Daoy (cell line): ENCODE measurements around the gene SLC2A11. TPM values are rescaled to one million over a fixed set of nuclear protein-coding genes. Genes with fewer than 3 reads are reported as not detected.
"Not testable (repeated sequence)": the region's sequence is repeated elsewhere in the genome, so short reads cannot be mapped to it uniquely, and the experiment has no call there.

ENCODE experiments used
- DNase-seq: peaks from one replicate; pipeline ENCODE4 v3.0.0-alpha.2; 2015; ENCODE audit warnings: low read depth
- total RNA-seq: library from RNA; depleted of rRNA; stranded (reverse); fragments of >200 nt; shearing (Covaris generic); gene quantifications from 2 replicates; pipeline ENCODE4 v1.2.3, GENCODE V29; 2014

The SLC2A11 gene
- total RNA-seq, 1 experiment from 2014 or later = 6.0 TPM

DNA sequence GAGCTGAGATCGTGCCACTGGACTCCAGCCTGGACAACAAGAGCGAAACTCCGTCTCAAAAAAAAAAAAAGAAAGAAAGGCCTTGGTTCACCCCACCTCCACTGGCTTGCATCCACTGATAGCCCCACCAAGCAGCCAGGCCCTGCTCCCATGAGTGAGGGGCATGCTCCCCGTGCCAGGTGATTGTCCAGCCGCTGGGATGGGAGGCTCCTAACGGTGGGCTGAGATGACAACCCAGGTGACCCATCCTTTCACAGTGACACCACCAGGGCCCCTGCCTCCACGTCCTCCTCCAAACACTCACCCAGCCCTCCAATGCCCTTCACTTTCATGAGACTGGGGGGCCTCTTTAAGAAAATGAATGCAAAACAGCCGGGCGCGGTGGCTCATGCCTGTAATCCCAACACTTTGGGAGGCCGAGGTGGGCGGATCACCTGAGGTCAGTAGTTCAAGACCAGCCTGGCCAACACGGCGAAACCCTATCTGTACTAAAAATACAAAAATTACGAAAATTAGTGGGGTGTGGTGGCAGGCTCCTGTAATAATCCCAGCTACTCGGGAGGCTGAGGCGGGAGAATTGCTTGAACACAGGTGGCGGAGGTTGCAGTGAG is 10.3 kb upstream of the SLC2A11 start:
- no peak for DNase-seq

DNA sequence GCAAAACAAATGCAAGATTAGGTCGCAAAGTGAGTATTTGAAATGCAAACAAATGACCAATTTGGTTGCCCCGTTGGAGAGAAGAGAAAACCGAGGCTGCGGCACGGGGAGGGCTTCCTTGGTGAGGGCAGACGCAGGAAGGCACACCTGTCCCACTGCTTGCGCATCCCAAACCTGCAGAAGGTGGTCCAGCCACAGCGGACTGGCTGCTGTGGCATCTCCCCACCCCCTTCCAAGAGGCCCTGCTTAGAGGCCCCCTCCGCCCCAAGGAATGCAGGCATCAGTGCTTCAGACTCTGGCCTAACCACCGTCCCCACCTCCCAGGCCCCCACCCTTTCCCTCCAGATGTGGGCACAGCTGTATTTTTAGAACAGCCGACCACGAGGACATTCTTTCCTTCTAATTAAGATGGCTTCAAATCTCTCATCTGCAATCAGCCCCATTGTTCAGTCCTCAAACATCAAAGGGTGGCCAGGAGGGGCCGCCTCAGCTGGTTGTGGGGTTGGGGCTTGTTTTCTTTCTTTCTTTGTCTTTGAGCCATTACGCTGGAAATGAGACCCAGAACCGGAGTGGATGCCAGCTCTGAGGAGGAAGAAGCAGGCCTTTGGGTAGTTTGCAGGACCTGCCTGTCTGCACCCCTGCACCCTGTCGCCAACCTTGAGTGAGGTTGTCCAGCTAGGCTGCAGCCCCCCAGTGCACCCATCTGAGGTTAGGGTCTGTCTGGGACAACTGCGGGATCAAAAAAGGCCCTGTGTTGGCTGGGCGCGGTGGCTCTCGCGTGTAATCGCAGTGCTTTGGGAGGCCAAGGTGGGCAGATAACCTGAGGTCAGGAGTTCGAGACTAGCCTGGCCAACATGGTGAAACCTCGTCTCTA is 9.4 kb upstream of the SLC2A11 start:
- DNase-seq = no peak

DNA sequence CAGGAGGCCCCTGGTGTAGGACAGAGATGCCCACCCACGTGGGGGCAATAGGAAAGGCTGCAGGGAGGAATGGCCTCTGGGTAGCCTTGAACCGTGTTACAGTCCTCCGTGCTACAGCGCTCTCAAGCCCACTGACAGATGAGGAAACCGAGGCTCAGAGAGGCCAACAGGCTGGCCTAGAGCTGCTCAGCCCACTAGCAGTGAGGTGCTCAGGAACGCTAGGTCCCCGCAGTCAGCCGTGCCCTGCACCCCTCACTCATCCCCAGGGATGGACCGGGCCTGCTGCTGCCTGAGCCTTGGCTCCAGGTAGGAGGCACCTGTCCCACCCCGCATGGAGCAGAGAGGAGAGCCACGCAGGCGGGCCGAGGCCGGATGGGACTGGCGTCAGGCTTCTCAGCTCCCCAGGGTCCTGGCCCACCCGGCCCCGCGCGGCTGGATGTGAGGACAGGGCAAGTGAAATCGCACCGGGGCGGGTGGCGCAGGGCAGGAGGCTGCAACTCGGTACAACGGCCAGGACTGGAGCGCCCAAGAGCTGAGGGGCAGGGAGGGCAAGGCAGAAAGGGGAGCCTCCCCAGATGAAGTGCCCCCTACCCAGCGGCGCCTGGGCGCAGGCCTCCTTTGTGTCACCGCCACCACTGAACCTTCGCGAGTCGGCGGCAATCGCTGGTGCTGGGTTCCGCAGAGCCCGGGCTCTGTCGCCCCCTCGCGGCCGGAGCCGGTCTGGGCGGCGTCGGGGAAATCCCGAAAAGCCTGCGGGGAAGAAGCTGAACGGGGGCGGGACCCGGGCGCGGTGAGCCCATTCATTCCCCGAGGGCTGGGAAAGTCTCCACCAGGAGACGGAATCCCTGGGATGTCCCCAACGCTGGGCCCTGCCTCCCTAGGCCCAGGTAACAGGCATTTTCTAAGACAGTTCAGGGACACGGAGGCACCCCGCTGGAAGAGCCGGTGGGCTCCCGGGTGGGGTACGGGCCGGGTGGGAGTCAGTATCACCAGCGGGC is 8.4 kb upstream of the SLC2A11 start:
- peak; percentile 79 for DNase-seq

DNA sequence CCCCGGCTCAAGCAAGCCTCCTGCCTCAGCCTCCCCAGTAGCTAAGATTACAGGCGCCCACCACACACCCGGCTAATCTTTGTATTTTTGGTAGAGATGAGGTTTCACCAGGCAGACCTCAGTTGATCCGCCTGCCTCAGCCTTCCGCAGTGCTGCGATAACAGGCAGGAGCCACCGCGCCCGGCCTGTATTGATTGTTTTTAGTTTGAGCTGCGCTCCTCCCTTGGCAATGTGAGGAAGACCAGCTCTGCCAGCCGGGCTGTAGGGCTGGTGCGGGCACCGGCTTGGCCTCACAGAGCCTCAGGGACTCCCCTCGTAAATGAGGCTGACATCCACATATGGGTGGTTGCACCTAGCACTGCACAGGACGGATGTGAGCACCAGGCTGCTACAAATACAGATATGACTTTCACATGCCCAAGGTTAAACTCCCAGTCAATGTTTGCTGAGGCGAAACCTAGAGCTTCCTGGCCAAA is 7.5 kb upstream of the SLC2A11 start:
- no peak for DNase-seq

DNA sequence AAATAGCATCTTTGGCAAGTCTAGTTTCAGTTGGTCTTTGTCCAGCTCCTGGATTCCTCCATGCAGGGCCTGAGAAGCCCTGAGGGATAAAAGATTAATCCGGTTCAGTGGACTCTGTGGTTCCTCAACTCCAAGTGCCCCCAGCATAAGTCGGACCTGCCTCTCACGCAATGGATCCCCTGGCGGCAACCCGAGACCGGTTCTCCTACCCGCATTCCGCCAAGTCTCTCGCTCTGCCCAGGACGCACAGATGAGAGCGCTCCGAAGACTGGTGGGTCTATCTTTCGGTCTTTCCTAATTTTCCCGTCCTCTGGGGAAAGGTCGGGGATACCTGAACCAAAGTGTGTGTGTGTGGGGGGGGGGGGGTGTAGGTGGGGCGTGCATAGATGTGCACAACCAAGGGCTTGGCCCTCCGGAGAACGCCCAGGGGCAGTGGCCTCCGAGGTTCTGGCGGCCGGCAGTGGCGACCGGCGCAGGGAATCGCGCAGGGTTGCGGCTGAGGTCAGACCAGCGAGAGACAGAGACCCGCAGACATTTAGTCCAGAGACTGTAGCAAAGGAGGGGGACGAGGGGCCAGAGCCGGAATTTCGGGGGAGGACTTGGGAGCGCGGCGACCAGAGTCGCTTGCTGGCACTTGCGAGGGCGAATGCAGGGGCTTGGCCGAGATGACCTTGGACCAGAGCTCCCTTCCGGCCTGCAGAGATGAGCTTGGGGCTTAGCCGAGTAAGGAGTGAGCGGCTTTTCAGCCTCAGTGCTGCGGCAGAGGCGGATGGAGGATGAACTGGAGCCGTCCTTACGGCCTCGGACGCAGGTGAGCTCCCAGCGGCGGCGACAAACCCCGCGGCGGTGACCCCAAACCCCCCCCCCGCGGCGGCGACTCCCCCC is 712 bp upstream of the SLC2A11 start:
- DNase-seq = peak; percentile 68

DNA sequence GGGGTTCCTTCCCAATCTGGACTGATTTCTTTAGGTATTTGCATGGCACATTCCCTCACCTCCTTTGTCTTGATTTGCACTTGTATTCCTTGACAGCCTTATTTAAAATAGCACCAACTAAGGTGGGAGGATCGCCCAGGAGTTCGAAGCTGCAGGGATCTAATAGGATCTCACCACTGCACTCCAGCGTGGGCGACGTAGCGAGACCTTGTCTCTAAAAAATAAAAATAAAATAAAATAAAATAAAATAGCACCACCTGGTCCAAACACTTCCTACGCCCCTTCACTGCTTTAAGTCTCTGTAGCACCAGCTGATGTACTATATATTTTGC is 775 bp downstream of the SLC2A11 start:
- no peak for DNase-seq

DNA sequence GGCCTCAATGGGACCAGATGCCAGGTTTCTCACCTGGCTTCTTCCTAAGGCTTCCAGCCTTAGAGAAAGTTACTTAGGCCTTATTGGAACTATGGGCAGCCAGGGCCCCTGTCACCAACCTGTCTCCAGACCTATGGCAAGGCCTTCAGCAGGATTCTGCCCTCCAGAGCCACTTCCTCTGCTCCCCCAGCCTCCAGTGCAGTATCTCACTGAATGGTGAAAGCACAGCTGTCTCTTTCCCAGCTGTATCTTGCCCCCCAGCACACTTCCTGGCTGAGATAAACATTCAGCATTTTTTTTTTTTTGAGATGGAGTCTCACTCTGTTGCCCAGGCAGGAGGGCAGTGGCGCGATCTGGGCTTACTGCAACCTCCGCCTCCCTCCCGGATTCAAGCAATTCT is 1.5 kb downstream of the SLC2A11 start:
- DNase-seq = no peak

DNA sequence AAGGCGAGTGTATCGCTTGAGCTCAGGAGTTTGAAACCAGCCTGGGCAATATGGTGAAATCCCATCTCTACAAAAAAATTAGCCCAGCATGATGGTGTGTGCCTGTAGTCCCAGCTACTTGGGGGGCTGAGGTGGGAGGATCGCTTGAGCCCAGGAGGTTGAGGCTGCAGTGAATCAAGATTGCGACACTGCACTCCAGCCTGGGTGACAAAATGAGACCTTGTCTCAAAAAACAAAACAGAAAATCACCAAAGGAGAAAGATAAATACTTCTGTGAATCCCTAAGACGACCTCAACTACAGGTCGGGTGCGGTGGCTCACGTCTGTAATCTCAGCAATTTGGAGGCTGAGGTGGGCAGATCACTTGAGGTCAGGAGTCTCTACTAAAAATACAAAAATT is 2.5 kb downstream of the SLC2A11 start:
- DNase-seq = not testable (repeated sequence)

DNA sequence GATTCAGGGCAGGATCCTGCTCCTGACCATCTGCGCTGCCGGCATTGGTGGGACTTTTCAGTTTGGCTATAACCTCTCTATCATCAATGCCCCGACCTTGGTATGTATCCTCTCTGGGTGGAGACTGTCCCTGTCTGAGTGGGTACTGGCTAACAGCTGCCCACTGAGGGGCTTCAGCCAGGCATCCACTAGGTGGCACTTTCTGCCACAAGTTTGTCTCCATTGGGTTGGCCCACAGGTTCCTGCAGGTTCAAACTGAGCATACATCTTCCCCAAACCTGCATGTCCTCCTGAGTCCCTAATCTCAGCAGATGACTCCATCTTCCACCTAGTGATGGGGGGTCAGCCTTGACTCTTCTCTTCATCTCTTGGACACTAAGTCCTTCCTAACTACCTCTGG is 4.4 kb downstream of the SLC2A11 start:
- DNase-seq = peak; percentile 49

DNA sequence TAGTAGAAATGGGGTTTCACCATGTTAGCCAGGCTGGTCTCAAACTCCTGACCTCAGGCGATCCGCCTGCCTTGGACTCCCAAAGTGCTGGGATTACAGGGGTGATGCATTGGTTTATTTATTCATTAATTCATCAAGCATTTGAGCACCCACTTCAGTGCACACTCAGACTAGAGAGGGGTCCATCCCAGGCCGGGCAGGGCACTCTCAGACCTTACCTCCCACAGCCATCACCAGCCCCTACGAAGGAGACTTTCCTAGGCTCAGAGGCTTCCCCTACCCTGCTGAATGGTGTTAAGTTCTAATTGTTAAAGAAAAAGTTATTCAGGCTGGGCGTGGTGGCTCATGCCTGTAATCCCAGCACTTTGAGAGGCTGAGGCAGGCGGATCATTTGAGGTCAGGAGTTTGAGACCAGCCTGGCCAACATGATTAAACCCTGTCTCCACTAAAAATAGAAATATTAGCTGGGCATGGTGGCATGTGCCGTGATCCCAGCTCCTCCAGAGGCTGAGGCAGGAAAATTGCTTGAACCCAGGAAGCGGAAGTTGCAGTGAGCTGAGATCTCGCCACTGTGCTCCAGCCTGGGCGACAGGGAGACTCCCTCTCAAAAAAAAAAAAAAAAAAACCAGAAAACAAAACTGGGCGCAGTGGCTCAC is 7.0 kb downstream of the SLC2A11 start:
- not testable (repeated sequence) for DNase-seq

DNA sequence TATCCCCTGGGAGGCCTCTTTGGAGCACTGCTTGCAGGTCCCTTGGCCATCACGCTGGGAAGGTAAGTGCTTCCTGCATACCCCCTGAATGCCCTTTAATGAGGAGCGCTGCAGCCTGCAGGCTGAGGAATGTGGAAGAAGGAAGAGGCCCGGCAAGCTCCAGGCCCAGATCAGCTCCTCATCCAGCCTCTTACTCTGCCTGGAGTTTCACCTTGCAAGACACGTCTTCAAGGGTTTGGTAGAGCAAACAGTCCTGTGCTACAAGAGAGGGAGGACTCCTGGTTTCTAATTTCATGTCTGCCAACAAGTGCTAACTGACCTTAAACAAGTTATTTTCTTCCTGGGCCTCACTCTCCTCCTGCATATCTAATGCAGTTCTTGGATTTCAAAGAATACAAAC is 10.9 kb downstream of the SLC2A11 start:
- DNase-seq = no peak

DNA sequence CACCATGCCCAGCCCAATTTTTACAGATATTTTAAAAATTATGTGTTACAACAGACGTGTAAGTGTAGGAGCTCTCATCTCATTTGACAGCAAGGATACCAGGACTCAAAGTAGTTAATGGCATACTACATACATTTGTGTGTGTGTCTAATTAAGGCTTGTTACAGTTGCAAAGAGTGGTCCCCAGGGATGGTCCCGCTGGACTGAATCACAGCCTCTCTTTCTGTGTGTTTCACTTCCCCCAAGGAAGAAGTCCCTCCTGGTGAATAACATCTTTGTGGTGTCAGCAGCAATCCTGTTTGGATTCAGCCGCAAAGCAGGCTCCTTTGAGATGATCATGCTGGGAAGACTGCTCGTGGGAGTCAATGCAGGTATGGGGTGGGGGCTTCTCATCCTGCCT is 17.2 kb downstream of the SLC2A11 start:
- DNase-seq = no peak

DNA sequence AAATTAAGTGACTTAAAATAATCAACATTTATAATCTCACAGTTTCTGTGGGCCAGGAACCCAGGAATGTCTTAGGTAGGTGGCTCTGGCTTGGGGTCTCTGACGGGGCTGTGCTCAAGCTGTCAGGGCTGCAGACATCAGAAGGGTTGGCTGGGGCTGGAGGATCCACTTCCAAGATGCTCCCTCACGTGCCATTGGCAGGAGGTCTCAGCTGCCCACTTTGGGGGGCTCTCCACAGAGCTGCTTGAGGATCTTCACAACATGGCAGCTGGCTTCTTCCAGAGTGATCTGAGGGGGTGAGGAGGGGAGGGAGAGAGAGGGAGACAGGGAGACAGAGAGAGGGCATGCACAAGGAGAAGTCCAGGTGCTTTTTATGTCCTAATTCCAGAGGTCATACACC is 18.1 kb downstream of the SLC2A11 start:
- no peak for DNase-seq

DNA sequence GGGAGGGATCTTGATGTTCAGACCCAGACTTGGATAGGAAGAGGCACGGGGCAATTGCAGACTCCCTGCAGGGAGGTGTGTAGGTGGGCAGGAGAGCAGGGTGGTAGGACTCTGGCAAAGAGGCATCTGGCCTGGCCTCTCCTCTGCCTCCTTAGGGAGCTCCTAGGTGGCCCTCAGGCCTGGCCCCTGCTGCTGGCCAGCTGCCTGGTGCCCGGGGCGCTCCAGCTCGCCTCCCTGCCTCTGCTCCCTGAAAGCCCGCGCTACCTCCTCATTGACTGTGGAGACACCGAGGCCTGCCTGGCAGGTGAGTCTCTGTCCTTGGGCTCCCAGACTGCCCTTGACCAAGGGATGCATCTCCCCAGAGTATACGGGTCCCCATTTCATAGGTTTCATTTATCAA is 19.9 kb downstream of the SLC2A11 start:
- no peak for DNase-seq

DNA sequence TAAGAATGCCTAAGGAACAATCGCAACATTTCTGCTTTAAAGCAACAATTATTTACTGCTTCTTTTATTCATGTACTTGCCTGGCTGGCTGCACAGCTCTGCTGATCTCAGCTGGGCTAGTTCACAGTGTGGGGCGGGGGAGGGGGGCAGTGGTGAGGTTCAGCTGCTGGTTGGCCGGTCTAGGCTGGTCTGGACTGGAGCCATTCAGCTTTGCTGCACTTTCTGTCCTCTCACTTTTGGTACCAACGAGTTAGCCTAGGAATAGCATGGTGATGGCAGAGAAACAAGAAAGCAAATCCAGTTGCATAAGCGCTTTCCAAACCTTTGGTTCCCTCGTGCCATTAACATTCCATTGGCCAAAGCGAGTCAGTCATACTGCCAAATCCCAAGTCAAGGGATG is 20.5 kb downstream of the SLC2A11 start:
- no peak for DNase-seq

DNA sequence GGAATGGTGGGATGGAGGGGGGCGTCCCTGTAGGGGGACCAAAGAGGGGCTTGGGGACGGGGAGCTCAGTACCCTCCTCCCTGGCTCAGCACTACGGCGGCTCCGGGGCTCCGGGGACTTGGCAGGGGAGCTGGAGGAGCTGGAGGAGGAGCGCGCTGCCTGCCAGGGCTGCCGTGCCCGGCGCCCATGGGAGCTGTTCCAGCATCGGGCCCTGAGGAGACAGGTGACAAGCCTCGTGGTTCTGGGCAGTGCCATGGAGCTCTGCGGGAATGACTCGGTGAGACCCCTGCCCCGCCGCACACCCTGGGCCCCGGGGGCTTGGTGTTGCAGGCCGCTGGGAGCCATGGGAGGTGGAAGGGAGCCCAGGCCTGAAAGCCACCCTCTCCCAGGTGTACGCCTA is 24.7 kb downstream of the SLC2A11 start:
- DNase-seq = no peak

DNA sequence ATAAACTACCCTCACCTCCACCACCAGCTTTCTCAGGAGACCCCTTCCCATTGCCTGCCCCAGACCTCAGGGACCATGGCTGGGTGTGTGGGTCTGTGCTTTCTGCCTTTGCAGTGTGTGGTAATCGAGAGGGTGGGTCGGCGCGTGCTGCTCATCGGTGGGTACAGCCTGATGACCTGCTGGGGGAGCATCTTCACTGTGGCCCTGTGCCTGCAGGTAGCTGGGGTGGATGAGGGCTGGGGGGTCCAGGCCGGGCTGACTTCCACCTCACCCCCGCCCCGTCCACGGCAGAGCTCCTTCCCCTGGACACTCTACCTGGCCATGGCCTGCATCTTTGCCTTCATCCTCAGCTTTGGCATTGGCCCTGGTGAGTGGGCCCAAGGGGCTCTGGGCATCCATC is 26.0 kb downstream of the SLC2A11 start:
- no peak for DNase-seq

DNA sequence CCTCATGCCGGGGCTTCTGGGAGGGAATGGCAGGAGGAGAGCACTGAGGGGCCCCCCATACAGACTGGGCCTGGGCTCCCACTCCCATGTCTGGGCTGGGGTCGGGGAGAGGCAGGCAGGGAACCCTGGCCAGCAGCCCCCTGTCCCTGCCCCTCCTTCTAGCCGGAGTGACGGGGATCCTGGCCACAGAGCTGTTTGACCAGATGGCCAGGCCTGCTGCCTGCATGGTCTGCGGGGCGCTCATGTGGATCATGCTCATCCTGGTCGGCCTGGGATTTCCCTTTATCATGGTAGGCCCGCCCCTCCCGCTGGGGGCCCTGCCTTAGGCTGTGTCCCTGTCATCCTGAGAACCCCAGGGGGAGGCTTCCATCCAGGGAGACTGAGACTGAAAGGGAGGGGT is 26.5 kb downstream of the SLC2A11 start:
- DNase-seq = no peak

DNA sequence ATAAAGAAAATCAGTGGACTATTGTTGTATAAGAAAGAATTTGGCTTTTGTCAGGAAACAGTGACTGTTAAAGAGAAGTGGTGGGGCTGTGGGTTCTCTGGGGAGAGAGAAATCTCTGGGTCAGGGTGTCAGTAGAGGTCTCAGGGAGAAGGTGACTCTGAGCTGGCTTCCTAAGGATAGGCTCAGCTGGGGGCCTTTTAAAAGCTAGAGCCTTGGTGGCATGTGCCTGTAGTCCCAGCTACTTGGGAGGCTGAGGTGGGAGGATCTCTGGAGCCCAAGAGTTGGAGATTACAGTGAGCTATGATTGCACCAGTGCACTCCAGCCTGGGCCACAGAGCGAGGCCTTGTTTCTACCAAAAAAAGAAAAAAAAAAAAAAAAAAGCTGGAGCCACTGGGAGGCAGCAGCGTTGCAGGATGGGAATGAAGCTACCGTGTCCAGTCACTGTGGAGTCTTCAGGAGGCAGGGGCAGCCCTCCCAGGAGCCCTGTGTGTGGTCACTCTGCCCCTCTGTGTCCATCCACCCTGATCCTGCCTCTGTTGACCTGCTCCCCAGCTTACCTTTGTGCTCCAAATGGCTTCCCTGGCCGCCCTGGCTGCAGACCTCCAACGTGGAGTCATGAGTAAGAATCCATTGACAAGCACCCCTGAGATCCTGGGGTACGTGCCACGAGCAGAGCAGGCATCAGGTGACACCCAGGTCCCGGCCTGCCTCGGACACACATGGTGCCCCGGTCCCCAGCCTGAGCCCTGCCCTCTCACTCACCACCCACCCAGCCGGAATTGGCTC is 31.1 kb downstream of the SLC2A11 start:
- DNase-seq = peak; percentile 41

DNA sequence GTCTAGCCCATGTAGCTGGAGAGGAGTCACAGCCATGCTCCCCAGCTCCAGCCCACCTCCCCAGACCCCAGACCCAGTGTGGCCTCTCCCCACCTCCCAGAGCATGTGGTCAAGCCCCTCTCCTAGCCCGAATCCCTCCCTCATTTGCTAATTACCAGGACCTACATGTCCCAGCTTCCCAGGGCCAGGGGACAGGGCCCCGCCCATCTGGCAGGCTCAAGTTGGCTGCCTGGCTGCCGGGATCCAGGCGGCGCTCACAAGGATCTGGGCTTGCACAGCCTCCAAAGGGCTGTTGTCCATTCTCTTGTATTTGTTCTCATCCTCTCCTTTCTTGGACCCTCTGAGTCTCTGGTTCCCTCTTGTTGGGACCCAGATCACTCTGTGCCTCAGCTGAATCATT is 31.9 kb downstream of the SLC2A11 start:
- no peak for DNase-seq
